ENCODE measurements around the gene POLR3A.

DNA sequence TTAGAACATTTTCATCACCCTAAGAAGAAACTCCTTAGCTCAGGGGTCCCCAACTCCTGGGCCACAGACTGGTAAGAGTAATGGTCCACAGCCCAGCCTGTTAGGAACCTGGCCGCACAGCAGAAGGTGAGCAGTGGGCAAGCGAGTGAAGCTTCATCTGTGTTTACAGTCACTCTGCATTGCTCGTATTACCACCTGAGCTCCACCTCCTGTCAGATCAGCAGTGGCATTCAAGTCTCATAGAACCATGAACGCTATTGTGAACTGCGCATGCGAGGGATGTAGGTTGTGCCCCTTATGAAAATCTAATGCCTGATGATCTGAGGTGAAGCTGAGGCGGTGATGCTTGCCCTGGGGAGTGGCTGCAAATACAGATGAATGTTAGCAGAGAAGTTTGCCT is 65.4 kb downstream of the POLR3A start:
- TF ChIP-seq CTCF (conservative IDR thresholded peaks at IDR 0.05 in 1 of 2, IDR thresholded peaks at IDR 0.05 in 1 of 2; ENCODE audit: low read depth in 1 of 2, low read length in 2 of 2) (no peak), EZH2 (IDR thresholded peaks at IDR 0.05; ENCODE audit: low read length, missing control alignments) (no peak)

Measured in fibroblast of lung (primary cell).